Measurements from ENCODE around the gene TMEM74B.

- TF ChIP-seq POLR2A (IDR thresholded peaks at IDR 0.05) (no peak), CTCF (IDR thresholded peaks at IDR 0.05) (no peak)
Measured at GRCh38 chr20:1130847-1131246, 53.9 kb downstream of the TMEM74B start.

Data from lower leg skin (tissue), 3 donors.